GM12878 (cell line): ENCODE results near the gene FAM217B. TPM values are rescaled to one million over a fixed set of nuclear protein-coding genes. Genes with fewer than 3 reads are reported as not detected.

Source experiments
- ATAC-seq: fragments of 200-7000 bp; cut with Tn5 transposase; 3 replicates; pipeline ENCODE4 v1.9.1; 2020; ENCODE audit warnings: mild to moderate bottlenecking, moderate library complexity
- BruUV-seq: library from RNA; stranded (reverse); fragments of 400-500 nt; replicated peaks from 2 replicates; lab custom pipeline; 2021; lab: Mats Ljungman, UMichigan
- CTCF ChIA-PET: fragments of 300-600 bp; sonication (Branson Sonifier 250); formaldehyde crosslinking; extraction: SDS; loops from one replicate; lab custom pipeline; 2021; ENCODE audit warnings: inconsistent platforms; lab: Yijun Ruan, JAX
- POLR2A ChIA-PET: fragments of 350-600 bp; formaldehyde crosslinking; extraction: SDS; loops from one replicate; lab custom pipeline; 2021; ENCODE audit warnings: inconsistent platforms; lab: Charles Lee
- RAD21 ChIA-PET: fragments of 300-600 bp; sonication (Branson Sonifier 250); formaldehyde crosslinking; loops from one replicate; lab custom pipeline; 2023; ENCODE audit warnings: antibody characterized with exemption; ENCODE audit not compliant: unreplicated experiment; lab: Charles Lee
- SMC1A ChIA-PET: fragments of 300-600 bp; sonication (Branson Sonifier 250); formaldehyde crosslinking; loops from one replicate; lab custom pipeline; 2023; ENCODE audit not compliant: unreplicated experiment, uncharacterized antibody; lab: Charles Lee
- DNase-seq: peaks from one replicate; pipeline ENCODE4 v3.0.0-alpha.2; 2011; ENCODE audit warnings: low read depth, low spot score
- FAIRE-seq: peaks from 3 replicates; lab custom pipeline; 2011; peaks lifted over from hg19 to GRCh38; lab: Jason Lieb, UNC
- H2AFZ ChIP-seq: 2 replicates; pipeline ENCODE4 v1.6.0; 2011; ENCODE audit warnings: low read depth, low read length, control low read depth; ENCODE audit not compliant: control insufficient read depth
- H3K27ac ChIP-seq: 2 replicates; pipeline ENCODE4 v1.5.1; 2011; ENCODE audit warnings: control low read depth; ENCODE audit not compliant: control insufficient read depth, insufficient read depth
- H3K27me3 ChIP-seq, 2 experiments: replicated peaks in 1 of 2; 2 replicates each; pipeline versions ENCODE4 v1.6.0 to v1.6.1; 2011; ENCODE audit warnings: low read length in 1 of 2; ENCODE audit not compliant: control insufficient read depth in 2 of 2, insufficient read depth in 2 of 2
- H3K36me3 ChIP-seq, 2 experiments: 2 replicates each; pipeline ENCODE4 v1.5.1; 2011; ENCODE audit warnings: low read length in 1 of 2; ENCODE audit not compliant: control insufficient read depth in 2 of 2, insufficient read depth in 2 of 2
- H3K4me1 ChIP-seq: 2 replicates; pipeline ENCODE4 v1.6.1; 2011; ENCODE audit warnings: mild to moderate bottlenecking, low read length, moderate library complexity, mixed read lengths; ENCODE audit not compliant: control insufficient read depth, insufficient read depth
- H3K4me2 ChIP-seq: 2 replicates; pipeline ENCODE4 v1.6.0; 2011; ENCODE audit warnings: control low read depth; ENCODE audit not compliant: control insufficient read depth, insufficient read depth
- H3K4me3 ChIP-seq: fragments of 200-600 bp; sonication (generic); 2 replicates; pipeline ENCODE4 v1.5.1; 2016
- H3K79me2 ChIP-seq: 2 replicates; pipeline ENCODE4 v1.6.0; 2011; ENCODE audit warnings: low read length; ENCODE audit not compliant: control insufficient read depth, insufficient read depth
- H3K9ac ChIP-seq: 2 replicates; pipeline ENCODE4 v1.8.0; 2011; ENCODE audit warnings: low read length, control low read depth, mixed read lengths; ENCODE audit not compliant: control insufficient read depth, insufficient read depth
- H3K9me3 ChIP-seq: replicated peaks from 3 replicates; pipeline ENCODE4 v1.5.1; 2011; ENCODE audit warnings: mild to moderate bottlenecking, low read length; ENCODE audit not compliant: control insufficient read depth, insufficient read depth
- H4K20me1 ChIP-seq: 2 replicates; pipeline ENCODE4 v1.6.0; 2011; ENCODE audit not compliant: control insufficient read depth, insufficient read depth
- CREB1 ChIP-seq: IDR thresholded peaks from 2 replicates; pipeline ENCODE4 v1.6.1; 2012; ENCODE audit warnings: low read depth, mild to moderate bottlenecking, inconsistent platforms
- EGR1 ChIP-seq, 2 experiments: IDR thresholded peaks; 1 replicate in 1 of 2; 2 replicates in 1 of 2; pipeline ENCODE4 v1.6.1; 2011 to 2012; ENCODE audit warnings: low read depth in 2 of 2, low read length in 2 of 2, borderline replicate concordance in 1 of 2, mild to moderate bottlenecking in 1 of 2, moderate library complexity in 1 of 2
- HDAC6 ChIP-seq: fragments of 200-600 bp; sonication (generic); IDR thresholded peaks from one replicate; pipeline ENCODE4 v1.8.0; 2017; ENCODE audit warnings: antibody characterized with exemption; ENCODE audit not compliant: unreplicated experiment
- JUNB ChIP-seq: IDR thresholded peaks from 2 replicates; pipeline ENCODE4 v1.6.1; 2016; ENCODE audit warnings: antibody characterized with exemption, mild to moderate bottlenecking
- KLF5 ChIP-seq: fragments of 450-650 bp; IDR thresholded peaks from 2 replicates; pipeline ENCODE4 v1.6.1; 2014; ENCODE audit warnings: mild to moderate bottlenecking; ENCODE audit not compliant: partially characterized antibody
- NR2F1 ChIP-seq: fragments of 450-650 bp; conservative IDR thresholded peaks from 2 replicates; pipeline ENCODE4 v1.6.1; 2017; ENCODE audit warnings: mild to moderate bottlenecking
- PAX8 ChIP-seq: fragments of 450-650 bp; IDR thresholded peaks from 2 replicates; pipeline ENCODE4 v1.6.1; 2017; ENCODE audit warnings: mild to moderate bottlenecking, moderate library complexity
- RELA ChIP-seq: fragments of 450-650 bp; IDR thresholded peaks from 2 replicates; pipeline ENCODE4 v1.8.0; 2014; ENCODE audit warnings: borderline replicate concordance; ENCODE audit not compliant: partially characterized antibody
- SREBF2 ChIP-seq: IDR thresholded peaks from 2 replicates; pipeline ENCODE4 v1.6.1; 2012; ENCODE audit warnings: mild to moderate bottlenecking, low read length
- STAT1 ChIP-seq: fragments of 450-650 bp; conservative IDR thresholded peaks from 2 replicates; pipeline ENCODE4 v1.6.1; 2014; ENCODE audit warnings: antibody characterized with exemption, mild to moderate bottlenecking
- WRNIP1 ChIP-seq: IDR thresholded peaks from 2 replicates; pipeline ENCODE4 v1.6.1; 2011; ENCODE audit warnings: low read depth, low read length, improper control_type of control experiment, borderline replicate concordance
- YBX1 ChIP-seq: fragments of 450-650 bp; IDR thresholded peaks from 2 replicates; pipeline ENCODE4 v1.6.1; 2016; ENCODE audit warnings: antibody characterized with exemption
- ZNF207 ChIP-seq: fragments of 450-650 bp; IDR thresholded peaks from 2 replicates; pipeline ENCODE4 v1.6.1; 2014; ENCODE audit warnings: antibody characterized with exemption, mild to moderate bottlenecking, borderline replicate concordance
- WGBS: methylation state at CpG from one replicate; pipeline ENCODE4 v1.1.6; 2016; ENCODE audit warnings: low lambda C conversion rate; ENCODE audit not compliant: insufficient replicate concordance, insufficient coverage; ENCODE audit errors: missing lambda C conversion rate; 5-methylcytosine and 5-hydroxymethylcytosine counted together
- in situ Hi-C: fragments of 300-500 bp; cut with MboI; formaldehyde crosslinking; loops from 9 replicates; pipeline ENCODE4 v1.14.3; 2018; ENCODE audit warnings: mixed read lengths
- intact Hi-C: fragments of 100-400 bp; cut with micrococcal nuclease; formaldehyde crosslinking; loops from one replicate; pipeline ENCODE4 v1.14.2; 2022; ENCODE audit not compliant: unreplicated experiment
- polyA plus RNA-seq, 11 experiments: library from polyadenylated mRNA; depleted of rRNA in 4 of 11; unstranded in 6 of 11; stranded (reverse) in 5 of 11; fragments of >200 nt; fragmentation: Nextera tagmentation in 4 of 11; fragmentation: Illumina TruSeq in 1 of 11; extraction: Ambion mirVana in 4 of 11; extraction: Trizol in 1 of 11; gene quantifications; 1 replicate in 1 of 11; 2 replicates in 10 of 11; pipeline versions ENCODE4 v1.2.1 to v1.2.3, GENCODE V29; 2011 to 2016; ENCODE audit warnings: inconsistent platforms in 2 of 11, missing spikeins in 2 of 11, low read depth in 1 of 11
- total RNA-seq, 4 experiments: library from RNA; depleted of rRNA in 3 of 4; stranded (reverse); fragments of >200 nt in 3 of 4; fragmentation: Illumina TruSeq in 1 of 4; extraction: Trizol in 1 of 4; gene quantifications; 2 replicates each; pipeline versions ENCODE4 v1.2.1 to v1.2.3, GENCODE V29; 2013 to 2021
- TF ChIP-seq, protein P1 (sequence below): IDR thresholded peaks from 2 replicates; pipeline ENCODE4 v1.6.1; 2012; ENCODE audit warnings: mild to moderate bottlenecking, low read depth, low read length
- TF ChIP-seq, protein P2 (sequence below): fragments of 450-650 bp; formaldehyde crosslinking; IDR thresholded peaks from 2 replicates; pipeline ENCODE4 v1.4.0; 2022; ENCODE audit warnings: mild to moderate bottlenecking, moderate library complexity
- TF ChIP-seq, protein P3 (sequence below): IDR thresholded peaks from 2 replicates; pipeline ENCODE4 v1.6.1; 2012; ENCODE audit warnings: low read depth, low read length, improper control_type of control experiment

FAM217B gene
- total and polyA plus RNA-seq, 10 of the 15 experiments (the other 5 are each of a cell fraction or from before 2014, with no cell fraction given) = 6.3 to 18.3 (median 10.6) TPM

DNA sequence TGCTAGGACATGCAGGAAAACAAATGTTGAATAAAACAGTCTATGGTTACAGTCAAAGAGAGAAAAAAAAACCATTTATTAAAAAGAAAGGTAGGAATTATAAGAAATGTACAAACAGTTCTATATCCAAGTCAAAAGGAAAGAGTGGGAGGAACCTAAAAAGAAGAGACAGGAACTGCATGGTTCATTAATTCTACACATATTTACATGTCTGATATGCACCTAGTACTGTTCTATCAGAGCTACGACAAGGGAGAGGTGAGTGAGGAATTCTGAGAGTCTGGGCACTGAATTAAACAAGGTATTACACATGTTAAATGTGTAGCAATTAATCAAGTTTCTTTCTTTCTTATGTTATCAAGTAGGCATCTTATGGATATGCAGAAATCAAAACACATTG, 48.6 kb upstream of the FAM217B start:
- intact Hi-C loops = no loop called here
- H2AFZ ChIP-seq = no peak overlapping the region
- ChIA-PET SMC1A (interaction anchor here (1.0 kb wide), 1 partner anchor 10 kb away, joined by 3 read pairs; no protein-coding TSS in a partner anchor), CTCF (interaction anchor here (0.8 kb wide), 1 partner anchor 293 kb away, joined by 3 read pairs; no protein-coding TSS in a partner anchor), RAD21 (interaction anchor here (1.0 kb wide), 1 partner anchor 11 kb away, joined by 3 read pairs; no protein-coding TSS in a partner anchor), POLR2A (no interaction called here)
- no peak overlapping the region for H3K4me3 ChIP-seq
- DNase-seq (no peak), ATAC-seq (no peak), FAIRE-seq (peak; percentile 59)
- in situ Hi-C loops = no loop called here
- no peaks in the 10 kb centered on the region for H3K27me3 ChIP-seq
- no peaks in the 10 kb centered on the region; the same call in 1 of the 2 replicates for H3K4me1 ChIP-seq
- no peaks in the 10 kb centered on the region for H4K20me1 ChIP-seq
- H3K4me2 ChIP-seq = peak overlapping the region; percentile 15; the same call in 1 of the 2 replicates
- WGBS = 0% methylated on average over 1 of the region's 1 CpG
- H3K79me2 ChIP-seq = no peaks in the 10 kb centered on the region
- H3K9ac ChIP-seq = no peak overlapping the region
- no TSS peak for BruUV-seq
- no peak overlapping the region for H3K27ac ChIP-seq
- H3K9me3 ChIP-seq = no peaks in the 10 kb centered on the region
- H3K36me3 ChIP-seq = no peaks in the 10 kb centered on the region
- TF ChIP-seq, protein P1, sequence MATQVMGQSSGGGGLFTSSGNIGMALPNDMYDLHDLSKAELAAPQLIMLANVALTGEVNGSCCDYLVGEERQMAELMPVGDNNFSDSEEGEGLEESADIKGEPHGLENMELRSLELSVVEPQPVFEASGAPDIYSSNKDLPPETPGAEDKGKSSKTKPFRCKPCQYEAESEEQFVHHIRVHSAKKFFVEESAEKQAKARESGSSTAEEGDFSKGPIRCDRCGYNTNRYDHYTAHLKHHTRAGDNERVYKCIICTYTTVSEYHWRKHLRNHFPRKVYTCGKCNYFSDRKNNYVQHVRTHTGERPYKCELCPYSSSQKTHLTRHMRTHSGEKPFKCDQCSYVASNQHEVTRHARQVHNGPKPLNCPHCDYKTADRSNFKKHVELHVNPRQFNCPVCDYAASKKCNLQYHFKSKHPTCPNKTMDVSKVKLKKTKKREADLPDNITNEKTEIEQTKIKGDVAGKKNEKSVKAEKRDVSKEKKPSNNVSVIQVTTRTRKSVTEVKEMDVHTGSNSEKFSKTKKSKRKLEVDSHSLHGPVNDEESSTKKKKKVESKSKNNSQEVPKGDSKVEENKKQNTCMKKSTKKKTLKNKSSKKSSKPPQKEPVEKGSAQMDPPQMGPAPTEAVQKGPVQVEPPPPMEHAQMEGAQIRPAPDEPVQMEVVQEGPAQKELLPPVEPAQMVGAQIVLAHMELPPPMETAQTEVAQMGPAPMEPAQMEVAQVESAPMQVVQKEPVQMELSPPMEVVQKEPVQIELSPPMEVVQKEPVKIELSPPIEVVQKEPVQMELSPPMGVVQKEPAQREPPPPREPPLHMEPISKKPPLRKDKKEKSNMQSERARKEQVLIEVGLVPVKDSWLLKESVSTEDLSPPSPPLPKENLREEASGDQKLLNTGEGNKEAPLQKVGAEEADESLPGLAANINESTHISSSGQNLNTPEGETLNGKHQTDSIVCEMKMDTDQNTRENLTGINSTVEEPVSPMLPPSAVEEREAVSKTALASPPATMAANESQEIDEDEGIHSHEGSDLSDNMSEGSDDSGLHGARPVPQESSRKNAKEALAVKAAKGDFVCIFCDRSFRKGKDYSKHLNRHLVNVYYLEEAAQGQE = no peak
- TF ChIP-seq HDAC6 (no peak), JUNB (no peak), YBX1 (no peak), CREB1 (no peak), ZNF207 (no peak), NR2F1 (no peak), EGR1 (IDR thresholded peaks at IDR 0.05; ENCODE audit: borderline replicate concordance in 1 of 2, low read depth in 2 of 2, low read length in 2 of 2) (no peak), PAX8 (no peak), WRNIP1 (no peak), SREBF2 (no peak), KLF5 (no peak), RELA (no peak), STAT1 (no peak)
- TF ChIP-seq, protein P2, sequence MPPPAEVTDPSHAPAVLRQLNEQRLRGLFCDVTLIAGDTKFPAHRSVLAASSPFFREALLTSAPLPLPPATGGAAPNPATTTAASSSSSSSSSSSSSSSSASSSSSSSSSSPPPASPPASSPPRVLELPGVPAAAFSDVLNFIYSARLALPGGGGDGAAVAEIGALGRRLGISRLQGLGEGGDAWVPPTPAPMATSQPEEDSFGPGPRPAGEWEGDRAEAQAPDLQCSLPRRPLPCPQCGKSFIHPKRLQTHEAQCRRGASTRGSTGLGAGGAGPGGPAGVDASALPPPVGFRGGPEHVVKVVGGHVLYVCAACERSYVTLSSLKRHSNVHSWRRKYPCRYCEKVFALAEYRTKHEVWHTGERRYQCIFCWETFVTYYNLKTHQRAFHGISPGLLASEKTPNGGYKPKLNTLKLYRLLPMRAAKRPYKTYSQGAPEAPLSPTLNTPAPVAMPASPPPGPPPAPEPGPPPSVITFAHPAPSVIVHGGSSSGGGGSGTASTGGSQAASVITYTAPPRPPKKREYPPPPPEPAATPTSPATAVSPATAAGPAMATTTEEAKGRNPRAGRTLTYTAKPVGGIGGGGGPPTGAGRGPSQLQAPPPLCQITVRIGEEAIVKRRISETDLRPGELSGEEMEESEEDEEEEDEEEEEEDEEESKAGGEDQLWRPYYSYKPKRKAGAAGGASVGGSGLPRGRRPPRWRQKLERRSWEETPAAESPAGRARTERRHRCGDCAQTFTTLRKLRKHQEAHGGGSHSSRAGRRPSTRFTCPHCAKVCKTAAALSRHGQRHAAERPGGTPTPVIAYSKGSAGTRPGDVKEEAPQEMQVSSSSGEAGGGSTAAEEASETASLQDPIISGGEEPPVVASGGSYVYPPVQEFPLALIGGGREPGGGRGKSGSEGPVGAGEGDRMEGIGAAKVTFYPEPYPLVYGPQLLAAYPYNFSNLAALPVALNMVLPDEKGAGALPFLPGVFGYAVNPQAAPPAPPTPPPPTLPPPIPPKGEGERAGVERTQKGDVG (CRISPR knock-in tag) = no peak
- TF ChIP-seq, protein P3, sequence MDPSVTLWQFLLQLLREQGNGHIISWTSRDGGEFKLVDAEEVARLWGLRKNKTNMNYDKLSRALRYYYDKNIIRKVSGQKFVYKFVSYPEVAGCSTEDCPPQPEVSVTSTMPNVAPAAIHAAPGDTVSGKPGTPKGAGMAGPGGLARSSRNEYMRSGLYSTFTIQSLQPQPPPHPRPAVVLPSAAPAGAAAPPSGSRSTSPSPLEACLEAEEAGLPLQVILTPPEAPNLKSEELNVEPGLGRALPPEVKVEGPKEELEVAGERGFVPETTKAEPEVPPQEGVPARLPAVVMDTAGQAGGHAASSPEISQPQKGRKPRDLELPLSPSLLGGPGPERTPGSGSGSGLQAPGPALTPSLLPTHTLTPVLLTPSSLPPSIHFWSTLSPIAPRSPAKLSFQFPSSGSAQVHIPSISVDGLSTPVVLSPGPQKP = no peak
